HG03159 (cell line): Measurements from ENCODE around the gene OR5AU1.
"Not testable (repeated sequence)": the region's sequence is repeated elsewhere in the genome, so short reads cannot be mapped to it uniquely, and the experiment has no call there.

Source experiments
- ATAC-seq: cut with Tn5 transposase; IDR thresholded peaks from one replicate; pipeline ENCODE4 v1.9.1; 2021; ENCODE audit warnings: mild to moderate bottlenecking, moderate library complexity; ENCODE audit not compliant: unreplicated experiment

OR5AU1 gene

DNA sequence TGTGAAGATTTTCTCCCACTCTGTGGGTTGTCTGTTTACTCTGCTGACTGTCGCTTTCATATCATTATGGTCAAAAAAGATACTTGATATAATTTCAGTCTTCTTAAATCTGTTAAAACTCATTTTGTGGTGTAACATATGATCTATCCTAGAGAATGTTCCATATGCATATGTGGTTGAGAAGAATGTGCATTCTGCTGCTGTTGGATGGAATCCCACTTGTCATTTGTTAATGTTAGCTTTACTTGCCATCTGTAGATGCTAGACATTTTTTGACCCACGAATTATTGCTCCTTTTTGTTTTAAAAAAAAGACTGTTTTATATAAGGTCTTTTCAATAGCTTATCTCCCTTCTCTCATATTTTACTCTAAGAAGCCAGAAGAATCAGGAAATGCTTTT, 26.3 kb upstream of the OR5AU1 start:
- ATAC-seq: no peak

DNA sequence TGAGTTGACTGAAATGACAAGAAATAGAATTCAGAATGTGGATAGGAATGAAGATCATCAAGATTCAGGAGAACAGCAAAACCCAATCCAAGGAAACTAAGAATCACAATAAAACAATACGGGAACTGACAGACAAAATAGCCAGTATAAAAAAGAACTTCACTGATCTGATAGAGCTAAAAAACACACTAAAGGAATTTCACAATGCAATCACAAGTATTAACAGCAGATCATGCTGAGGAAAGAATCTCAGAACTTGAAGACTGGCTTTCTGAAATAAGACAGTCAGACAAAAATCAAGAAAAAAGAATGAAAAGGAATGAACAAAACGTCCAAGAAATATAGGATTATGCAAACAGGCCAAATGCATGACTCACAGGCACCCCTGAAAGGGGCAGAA, 15.3 kb upstream of the OR5AU1 start:
- ATAC-seq: no peak

DNA sequence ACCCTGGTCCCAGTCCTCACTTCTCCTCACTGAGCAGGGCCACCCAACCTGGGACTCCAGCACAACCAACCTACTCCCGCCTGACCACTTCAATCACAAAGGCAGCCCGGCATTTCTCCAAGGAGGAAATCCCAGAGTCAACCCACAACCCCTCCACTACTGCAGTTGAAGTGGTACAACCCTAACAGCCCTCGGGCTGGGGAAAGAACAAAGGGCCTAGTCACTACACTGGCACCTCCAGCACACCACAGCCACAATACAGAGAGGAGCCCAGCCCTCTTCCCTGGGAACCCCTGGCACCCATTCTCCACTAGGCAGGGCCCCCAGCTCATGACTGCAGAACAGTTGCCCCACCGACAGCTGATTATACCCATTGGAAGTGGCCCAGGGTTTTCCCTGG, 13.7 kb upstream of the OR5AU1 start:
- ATAC-seq: no peak

DNA sequence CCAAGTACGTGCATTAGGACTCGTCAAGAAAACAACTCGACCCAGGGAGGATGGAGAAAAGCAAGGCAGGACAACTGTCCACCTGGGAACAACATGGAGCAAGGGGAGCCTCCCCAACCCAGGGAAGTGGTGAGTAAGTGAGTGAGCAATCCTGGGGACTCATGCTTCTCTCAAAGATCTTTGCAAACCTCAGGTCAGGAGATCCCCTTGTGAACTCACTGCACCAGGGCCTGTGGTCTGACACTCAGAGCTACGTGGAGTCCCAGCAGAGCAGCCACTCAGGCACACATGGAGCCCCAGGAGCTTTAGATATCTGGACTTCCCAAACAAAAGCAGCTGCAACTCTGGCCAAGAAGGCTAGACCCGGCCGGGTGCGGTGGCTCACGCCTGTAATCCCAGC, 12.2 kb upstream of the OR5AU1 start:
- ATAC-seq: no peak

DNA sequence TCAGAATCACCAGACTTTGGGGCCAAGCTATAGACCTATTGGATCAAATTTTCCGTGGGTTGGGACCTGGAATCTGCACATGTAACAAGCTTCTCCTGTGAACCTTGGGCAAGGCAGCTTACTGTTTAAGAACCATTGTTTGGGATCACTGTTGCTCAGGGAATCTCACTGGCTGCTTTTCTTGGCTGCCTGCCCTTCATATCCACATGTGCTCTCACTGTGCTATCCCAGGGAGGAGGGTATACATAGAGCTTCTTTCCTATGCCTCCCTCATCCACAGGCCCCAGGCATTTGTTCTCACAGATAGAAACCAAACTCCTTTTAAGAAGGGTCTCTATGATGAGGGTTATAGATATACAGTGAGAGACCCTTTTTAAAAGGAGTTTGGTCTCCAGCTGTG, 9.8 kb upstream of the OR5AU1 start:
- ATAC-seq: not testable (repeated sequence)

DNA sequence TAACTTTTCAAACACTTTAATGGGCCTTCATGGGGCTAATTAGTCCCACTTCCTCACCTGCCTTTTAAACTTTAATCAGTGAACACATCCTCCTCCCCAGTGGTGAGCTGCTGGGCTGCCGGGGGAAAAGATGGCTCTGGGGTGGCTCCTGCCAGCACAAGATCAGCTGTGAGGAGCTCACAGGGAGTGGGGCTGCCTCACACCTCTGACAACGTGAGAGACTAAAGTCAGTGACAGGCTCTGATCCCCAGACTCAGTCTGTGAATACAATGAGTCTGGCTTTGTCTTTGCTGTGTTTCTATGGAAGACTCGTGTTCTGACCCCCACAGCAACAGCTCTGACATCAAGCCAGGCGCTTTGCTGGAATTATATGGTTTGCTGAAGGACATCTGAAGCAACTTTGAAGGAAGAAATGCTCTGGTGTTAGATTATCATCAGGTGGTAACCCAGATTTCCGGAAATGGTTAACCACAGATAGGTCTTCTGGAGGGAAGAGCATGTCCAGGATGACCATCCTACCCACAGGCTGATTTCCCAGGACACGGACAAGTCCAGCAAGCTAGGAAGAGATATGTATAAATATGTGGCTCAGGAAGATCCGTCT, 9.2 kb upstream of the OR5AU1 start:
- ATAC-seq: not testable (repeated sequence)

DNA sequence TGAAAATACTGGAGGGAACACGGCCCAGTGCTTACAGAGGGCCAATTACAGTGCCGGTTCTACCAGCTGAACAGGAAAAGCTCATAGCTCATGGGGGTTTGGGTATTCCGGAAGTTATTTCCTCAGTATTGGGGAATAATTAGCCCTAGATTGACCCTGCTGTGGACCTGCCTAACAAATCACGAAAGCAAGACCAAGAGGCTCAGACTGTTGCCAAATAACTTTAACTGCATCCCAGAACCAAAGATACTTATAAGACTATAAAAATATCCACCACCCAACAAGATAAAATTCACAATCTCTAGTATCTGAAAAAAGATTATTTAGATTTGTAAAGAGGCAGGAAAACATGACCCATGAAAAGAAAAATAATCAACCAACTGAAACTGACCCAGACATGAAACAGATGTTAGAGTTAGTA, 8.0 kb upstream of the OR5AU1 start:
- ATAC-seq: no peak

DNA sequence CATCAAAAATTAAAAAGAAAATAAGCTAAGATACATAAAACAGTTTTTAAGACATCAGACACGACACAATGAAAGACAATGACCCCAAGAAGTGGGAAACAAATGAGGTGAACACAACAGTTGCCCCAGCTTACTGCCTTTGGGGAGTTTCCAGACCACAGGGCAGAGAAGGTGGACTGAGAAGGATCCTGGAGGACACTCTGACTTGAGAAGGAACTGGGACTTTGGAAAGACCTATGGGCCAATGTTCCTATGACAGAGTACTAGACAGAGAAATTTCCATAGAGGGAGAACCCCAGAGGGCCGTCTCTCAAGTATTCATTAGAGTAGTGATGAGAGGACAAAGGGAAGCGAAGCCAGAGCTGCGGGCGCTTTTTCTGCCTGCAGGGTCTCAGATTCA, 6.2 kb upstream of the OR5AU1 start:
- no peak for ATAC-seq

DNA sequence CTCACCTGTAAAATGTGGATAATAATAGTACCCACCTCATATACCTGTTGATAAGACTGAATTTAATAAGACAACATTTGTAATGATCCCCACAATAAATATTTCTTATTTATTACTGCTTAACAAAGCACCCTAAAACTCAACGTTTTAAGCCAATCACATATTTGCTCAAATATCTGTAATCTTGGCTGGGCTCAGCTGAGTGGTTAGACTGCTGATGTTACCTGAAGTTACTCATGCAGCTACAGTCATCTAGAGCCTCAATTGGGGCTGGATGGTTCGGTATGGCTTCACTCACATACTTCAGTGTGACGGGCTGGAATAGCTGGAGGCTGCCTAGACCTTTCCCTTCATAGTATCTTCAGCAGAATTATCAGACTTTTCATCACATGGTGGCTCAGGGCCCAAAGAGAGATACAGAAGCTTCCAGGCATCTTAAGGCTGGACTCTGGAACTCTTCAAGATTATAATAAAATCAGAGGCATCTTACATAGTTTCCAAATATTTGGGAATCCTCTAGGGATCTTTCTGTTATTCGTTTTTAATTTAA, 4.3 kb upstream of the OR5AU1 start:
- no peak for ATAC-seq

DNA sequence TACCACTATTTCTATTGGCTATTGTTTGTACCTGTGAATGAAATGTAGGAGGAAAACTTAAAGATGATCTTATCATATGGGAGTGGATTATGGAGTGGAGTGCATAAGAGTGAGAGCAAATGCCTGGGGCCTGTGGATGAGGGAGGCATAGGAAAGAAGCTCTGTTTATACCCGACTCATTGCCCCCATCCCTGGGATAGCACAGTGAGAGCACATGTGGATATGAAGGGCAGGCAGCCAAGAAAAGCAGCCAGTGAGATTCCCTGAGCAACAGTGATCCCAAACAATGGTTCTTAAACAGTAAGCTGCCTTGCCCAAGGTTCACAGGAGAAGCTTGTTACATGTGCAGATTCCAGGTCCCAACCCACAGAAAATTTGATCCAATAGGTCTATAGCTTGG, 2.3 kb upstream of the OR5AU1 start:
- ATAC-seq: not testable (repeated sequence)

DNA sequence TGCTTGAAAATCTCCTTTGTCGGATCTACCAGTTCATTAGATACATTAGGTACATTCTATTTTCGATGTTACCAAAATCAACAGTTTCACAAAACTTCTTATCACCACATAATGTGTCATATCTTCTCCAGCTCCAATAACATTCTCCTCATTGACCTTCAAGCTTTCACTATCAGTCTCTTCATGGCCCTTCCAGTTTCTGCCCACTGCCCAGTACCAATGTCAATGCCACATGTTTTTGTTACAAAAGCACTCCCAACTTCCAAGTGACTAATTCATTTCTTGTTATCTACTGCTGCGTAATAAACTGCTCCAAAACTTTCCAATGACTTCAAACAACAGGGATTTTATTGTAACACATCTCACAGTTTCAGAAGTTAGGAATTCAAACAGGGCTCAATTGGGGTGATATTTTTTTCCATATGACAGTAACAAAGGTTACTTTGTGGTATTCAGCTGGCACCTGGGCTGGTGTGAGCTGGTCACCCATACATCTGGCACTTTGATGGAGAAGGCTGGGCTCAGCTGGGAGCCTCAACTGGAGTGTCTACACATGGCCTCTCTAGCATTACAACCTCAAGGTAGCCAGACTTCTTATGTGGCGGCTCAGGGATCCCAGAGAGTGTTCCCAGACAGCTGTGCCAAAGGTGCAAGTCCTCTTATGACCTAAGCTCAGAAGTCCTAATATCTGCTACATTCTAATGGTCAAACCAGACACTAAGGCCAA, 6.1 kb downstream of the OR5AU1 start:
- no peak for ATAC-seq

DNA sequence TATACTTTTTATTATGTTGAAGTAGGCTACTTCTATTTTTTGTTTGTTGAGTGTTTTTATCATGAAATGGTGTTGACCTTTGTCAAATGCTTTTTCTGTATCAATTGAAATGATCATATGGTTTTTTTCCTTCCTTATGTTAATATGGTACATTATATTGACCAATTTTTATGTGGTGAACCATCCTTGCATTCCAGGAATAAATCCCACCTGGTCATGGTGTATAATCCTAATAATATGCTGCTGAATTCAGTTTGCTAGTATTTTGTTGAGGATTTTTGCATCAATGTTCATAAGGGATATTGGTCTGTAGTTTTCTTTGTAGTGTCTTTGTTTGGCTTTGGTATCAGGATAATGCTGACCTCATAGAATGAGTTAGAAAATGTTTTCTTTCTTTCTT, 10.4 kb downstream of the OR5AU1 start:
- ATAC-seq: no peak

DNA sequence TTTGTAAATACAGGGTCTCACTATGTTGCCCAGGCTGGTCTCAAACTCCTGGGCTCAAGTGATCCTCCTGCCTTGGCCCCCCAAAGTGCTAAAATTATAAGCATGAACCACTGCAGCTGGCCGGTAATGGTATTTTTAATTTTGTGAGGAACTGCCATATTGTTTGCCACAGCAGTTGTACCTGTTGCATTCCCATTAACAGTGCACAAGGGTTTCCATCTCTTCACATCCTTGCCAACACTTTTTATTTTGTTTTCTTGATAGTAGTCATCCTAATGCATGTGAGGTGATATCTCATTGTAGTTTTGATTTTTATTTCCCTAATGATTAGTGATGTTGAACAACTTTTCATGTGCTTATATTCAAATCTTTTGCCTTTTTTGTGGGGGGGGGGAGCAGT, 13.5 kb downstream of the OR5AU1 start:
- ATAC-seq: no peak

DNA sequence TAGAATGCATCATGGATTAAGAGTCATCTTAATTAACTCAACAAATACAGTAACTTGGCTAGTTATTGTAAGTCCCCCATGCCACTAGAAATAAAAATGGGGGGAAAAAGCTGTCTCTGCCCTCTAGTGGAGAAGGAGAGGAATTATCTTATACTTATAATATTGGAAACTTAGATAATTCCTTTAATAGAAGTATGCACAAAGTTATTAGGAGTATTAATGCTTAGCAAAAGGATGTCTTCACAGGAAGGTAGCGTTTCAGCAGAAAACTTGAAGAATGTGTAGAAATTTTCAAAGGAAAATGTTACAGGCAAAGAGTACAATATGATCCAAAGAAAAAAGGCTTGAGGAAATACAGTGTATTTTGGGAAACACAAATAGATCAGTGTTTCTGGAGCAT, 19.8 kb downstream of the OR5AU1 start:
- ATAC-seq: no peak

DNA sequence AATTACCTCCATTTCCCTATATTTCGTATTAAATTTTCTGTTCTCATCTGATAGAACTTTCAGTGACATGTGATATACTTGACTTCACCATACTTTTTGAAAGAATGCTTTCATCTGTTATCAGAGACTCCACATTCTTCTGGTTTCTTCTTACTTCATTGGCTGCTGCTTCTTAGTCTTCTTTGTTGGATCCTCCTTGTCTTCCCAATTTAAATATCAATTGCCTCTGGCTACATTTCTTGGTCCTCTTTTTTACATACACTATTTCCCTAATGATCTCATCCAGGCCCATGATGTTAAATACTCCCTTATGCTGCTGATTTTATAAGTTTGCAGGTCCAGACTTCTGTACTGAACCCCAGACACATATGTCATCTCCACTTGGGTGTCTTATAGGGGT, 22.0 kb downstream of the OR5AU1 start:
- ATAC-seq: no peak

DNA sequence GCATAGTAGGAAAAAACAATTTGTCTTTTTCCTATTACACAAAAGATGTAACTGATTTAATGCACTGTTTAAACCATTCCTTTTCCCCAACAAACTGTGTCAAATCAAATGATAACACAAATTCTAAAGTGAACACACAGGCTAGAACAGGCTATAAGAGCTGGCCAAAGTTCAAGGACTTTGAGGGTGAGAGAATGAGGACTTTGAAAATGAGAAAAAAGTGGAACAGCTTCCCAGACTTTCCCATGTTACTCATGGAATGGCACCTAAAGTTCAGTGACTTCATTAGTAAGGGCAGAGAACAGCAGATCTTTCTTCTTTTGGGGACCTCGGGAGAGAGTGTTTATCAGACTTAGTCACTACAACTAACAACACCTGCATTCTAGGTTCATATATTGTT, 32.4 kb downstream of the OR5AU1 start:
- ATAC-seq: no peak

DNA sequence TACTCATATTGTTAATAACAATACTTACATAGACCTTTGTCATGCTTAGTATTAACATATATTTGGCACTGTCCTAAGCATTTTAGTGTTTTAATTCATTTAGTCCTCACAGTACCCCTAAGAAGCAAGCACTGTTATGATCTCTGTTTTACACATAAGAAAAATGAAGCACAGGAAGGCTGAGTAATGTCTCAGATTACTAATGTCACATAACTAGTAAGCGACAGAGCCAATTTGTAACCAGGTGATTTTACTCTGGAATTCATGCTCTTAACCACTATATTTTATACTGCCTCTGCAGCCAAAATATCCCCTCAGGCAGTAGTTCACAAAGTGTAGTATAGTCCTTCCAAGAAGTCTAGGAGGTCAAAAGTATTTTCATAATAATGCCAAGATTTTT, 34.7 kb downstream of the OR5AU1 start:
- no peak for ATAC-seq

DNA sequence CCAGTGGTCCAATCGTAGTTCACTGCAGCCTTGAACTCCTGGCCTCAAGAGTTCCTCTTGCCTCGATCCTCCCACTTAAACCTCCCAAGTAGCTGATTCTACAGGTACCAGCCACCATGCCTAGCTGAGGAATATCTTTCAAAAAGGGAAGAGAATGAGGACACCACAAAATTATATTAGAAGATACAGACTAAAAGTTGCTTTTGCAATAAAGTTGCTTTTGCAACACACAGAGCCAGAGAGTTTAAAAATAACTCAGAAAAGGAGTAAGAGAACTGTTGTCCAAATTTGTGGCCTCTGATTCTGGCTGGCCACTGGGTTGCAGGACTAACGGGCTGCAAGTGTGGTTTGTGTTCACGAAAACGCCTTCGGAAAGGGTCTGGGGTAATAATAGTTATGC, 35.2 kb downstream of the OR5AU1 start:
- no peak for ATAC-seq

DNA sequence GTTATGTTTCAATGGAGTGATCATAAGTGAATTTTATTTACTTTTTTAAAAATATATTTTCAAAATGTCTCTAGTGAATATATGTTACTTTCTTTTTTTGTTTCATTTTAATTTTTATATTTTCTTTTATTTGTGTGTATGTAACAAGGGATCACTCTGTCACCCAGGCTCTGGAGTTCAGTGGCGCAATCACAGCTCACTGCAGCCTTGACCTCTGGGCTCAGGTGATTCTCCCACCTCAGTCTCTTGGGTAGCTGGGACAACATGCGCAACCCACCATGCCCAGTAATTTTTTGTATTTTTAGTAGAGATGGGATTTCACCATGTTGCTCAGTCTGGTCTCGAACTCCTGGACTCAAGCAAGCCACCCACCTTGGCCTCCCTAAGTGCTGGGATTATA, 36.9 kb downstream of the OR5AU1 start:
- no peak for ATAC-seq

DNA sequence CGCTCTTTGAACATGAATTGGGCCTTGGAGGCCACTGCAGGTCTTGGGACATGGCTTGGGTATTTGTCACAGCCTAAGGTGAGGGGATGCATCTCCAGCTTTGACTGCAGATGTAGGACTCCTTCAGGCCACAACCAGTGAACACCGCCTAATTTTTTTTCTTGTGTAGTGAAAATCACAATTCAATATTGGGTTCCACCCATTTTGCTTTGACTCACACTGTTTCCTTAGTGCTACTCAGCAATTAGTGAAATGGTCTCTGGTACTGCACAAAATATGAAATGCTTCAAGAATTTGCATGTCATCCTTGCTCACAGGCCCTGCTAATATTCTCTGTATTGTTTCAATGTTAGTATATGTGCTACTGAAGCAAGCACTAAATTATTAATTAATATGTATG, 42.5 kb downstream of the OR5AU1 start:
- ATAC-seq: no peak

DNA sequence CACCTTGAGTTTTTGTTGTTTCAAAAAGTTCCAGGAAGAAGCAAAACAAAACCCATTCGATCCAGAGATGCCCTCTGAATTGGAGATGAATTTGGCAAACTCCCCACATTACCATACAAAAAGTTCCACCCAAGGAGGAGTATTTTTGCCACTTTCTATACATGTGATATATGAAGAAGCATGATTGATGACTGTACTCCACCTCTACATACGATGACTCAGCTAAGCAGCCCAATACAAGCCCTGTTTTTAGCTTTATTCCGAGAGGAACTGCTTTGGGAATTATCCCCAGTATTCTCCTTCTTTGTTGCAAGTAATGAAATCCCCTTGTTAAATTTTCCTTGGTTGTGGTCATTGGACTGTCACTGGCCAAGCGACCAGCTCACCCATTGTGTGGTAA, 43.6 kb downstream of the OR5AU1 start:
- no peak for ATAC-seq

DNA sequence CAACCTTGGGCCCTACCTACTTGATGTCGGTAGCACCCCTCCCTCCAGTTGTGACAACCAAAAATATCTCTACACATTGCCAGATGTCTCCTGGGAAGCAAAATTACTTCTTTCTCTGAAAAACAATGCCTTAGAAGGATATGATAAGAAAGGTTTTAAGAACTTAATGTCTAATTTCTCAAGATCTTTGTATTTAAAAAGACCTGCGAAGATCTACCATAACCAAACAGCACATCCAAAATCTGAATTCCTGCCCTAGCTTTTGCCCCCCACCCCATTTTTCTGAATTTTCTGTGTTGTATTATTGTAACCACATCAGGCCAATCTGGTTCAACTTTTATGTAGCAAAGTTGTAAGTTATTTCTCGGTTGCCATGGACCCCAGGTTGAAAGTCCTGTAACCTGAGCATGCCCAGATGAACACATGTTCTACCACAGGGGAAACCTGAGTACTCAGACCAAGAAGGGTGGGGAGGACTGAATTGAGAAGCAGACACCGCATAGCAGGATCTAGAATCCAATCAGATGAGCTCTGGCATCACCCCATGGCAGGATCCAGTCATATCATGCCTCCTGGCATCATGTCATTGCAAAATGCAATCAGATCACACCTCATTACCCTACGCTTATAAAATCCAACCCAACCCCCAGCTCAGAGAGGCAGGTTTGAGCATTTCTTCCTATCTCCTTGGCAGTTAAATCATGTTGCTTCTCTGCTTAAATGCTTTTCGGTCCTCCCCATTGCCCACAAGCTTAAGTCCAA, 46.3 kb downstream of the OR5AU1 start:
- ATAC-seq: peak; percentile 67
